ENCODE results near the gene PRR14. TPM values are rescaled to one million over a fixed set of nuclear protein-coding genes. Genes with fewer than 3 reads are reported as not detected.

The PRR14 gene
- total RNA-seq, 1 donor: 8.0 TPM

DNA sequence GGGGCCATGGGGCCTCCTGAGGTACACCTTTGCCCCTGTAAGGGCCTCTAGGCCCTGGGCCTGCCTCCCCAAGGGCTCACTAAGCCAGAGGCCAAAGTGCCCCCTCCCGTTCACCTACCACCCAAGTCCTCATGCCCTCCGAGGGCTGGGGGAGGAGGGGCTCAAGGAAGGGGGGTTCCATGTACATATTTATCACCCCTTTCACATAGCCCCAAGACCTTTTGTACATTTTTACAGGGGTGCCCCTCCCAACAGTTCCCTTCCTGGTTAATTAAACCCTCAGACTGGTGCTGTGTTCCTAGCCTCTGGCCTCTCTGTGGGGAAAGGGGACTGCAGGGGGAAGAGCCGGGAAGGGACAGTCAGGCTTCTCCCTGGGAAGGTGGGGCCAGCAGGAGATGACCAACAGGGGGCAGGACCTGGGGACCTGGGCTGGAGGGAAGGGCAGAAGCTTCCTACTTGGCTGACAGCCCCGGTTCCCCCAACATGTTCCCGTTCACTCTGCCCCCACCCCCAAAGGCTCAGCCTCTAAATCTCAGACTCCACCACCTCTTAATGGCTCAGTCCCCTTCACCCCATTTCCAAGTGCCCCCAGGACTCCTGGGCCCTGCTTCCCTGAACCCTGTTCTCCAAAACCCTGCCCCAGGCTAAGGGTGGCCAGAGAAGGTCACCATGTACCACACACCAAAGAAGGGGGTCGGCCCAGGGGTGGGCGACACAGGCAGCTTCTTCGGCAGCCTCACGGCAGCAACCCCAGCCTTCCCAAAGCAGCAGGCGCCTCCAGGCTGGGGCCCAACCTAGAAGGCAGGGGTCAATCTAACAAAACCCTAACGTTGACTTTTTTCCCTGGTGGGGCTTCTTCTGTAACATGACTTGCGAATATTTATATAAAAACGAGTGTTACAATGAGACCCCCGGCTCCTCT is 19.4 kb downstream of the PRR14 start:
- no peaks in the 10 kb centered on the region for H3K27me3 ChIP-seq (ENCODE audit: insufficient read depth, low read length)
- H3K27ac ChIP-seq (ENCODE audit: low read depth, low read length): no peak overlapping the region
- peaks cover 31% of the 10 kb centered on the region for H4K20me1 ChIP-seq (ENCODE audit: insufficient read depth, low read length)
- TF ChIP-seq, protein P1, sequence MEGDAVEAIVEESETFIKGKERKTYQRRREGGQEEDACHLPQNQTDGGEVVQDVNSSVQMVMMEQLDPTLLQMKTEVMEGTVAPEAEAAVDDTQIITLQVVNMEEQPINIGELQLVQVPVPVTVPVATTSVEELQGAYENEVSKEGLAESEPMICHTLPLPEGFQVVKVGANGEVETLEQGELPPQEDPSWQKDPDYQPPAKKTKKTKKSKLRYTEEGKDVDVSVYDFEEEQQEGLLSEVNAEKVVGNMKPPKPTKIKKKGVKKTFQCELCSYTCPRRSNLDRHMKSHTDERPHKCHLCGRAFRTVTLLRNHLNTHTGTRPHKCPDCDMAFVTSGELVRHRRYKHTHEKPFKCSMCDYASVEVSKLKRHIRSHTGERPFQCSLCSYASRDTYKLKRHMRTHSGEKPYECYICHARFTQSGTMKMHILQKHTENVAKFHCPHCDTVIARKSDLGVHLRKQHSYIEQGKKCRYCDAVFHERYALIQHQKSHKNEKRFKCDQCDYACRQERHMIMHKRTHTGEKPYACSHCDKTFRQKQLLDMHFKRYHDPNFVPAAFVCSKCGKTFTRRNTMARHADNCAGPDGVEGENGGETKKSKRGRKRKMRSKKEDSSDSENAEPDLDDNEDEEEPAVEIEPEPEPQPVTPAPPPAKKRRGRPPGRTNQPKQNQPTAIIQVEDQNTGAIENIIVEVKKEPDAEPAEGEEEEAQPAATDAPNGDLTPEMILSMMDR (IDR thresholded peaks at IDR 0.05; ENCODE audit: extremely low read depth, low read depth, low read length): no peak
- no peak overlapping the region for H3K4me3 ChIP-seq (ENCODE audit: insufficient read depth, low read length)
- peaks cover 27% of the 10 kb centered on the region for H3K79me2 ChIP-seq (ENCODE audit: insufficient read depth, low read length)
- H3K4me1 ChIP-seq (ENCODE audit: insufficient read depth, low read length): peaks cover 7% of the 10 kb centered on the region
- no peaks in the 10 kb centered on the region for H3K9me3 ChIP-seq (ENCODE audit: low read depth, low read length)
- no peak overlapping the region for H3K4me2 ChIP-seq (ENCODE audit: insufficient read depth, low read length)
- no peak overlapping the region for H2AFZ ChIP-seq (ENCODE audit: low read length)
- peak; percentile 80 for DNase-seq (ENCODE audit: insufficient read length, low spot score, missing footprints)
- peaks cover 52% of the 10 kb centered on the region for H3K36me3 ChIP-seq (ENCODE audit: insufficient read depth, low read length)

DNA sequence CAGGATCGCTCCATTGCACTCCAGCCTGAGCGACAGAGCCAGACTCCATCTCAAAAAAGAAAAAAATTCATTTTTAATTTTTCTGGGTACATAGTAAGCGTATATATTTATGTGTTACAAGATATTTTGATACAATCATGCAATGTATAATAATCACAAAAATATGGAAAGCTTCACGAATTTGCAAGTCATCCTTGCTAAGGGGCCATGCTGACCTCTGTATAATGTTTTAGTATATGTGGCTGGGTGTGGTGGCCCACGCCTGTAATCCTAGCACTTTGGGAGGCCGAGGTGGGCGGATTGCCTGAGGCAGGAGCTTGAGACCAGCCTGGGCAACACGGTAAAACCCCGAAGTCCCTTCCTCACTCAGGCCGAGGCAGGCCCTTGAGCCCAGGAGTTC is 24.4 kb downstream of the PRR14 start:
- no peak overlapping the region for H3K4me3 ChIP-seq (ENCODE audit: insufficient read depth, low read length)
- no peak overlapping the region for H3K4me2 ChIP-seq (ENCODE audit: insufficient read depth, low read length)
- H3K27ac ChIP-seq (ENCODE audit: low read depth, low read length): no peak overlapping the region
- no peaks in the 10 kb centered on the region for H3K27me3 ChIP-seq (ENCODE audit: insufficient read depth, low read length)
- TF ChIP-seq, protein P1 (IDR thresholded peaks at IDR 0.05; ENCODE audit: extremely low read depth, low read depth, low read length): no peak
- no peaks in the 10 kb centered on the region for H3K4me1 ChIP-seq (ENCODE audit: insufficient read depth, low read length)
- DNase-seq (ENCODE audit: insufficient read length, low spot score, missing footprints): no peak
- H2AFZ ChIP-seq (ENCODE audit: low read length): no peak overlapping the region
- H3K36me3 ChIP-seq (ENCODE audit: insufficient read depth, low read length): peaks cover 6% of the 10 kb centered on the region
- H4K20me1 ChIP-seq (ENCODE audit: insufficient read depth, low read length): no peaks in the 10 kb centered on the region
- H3K9me3 ChIP-seq (ENCODE audit: low read depth, low read length): no peaks in the 10 kb centered on the region
- H3K79me2 ChIP-seq (ENCODE audit: insufficient read depth, low read length): no peaks in the 10 kb centered on the region

DNA sequence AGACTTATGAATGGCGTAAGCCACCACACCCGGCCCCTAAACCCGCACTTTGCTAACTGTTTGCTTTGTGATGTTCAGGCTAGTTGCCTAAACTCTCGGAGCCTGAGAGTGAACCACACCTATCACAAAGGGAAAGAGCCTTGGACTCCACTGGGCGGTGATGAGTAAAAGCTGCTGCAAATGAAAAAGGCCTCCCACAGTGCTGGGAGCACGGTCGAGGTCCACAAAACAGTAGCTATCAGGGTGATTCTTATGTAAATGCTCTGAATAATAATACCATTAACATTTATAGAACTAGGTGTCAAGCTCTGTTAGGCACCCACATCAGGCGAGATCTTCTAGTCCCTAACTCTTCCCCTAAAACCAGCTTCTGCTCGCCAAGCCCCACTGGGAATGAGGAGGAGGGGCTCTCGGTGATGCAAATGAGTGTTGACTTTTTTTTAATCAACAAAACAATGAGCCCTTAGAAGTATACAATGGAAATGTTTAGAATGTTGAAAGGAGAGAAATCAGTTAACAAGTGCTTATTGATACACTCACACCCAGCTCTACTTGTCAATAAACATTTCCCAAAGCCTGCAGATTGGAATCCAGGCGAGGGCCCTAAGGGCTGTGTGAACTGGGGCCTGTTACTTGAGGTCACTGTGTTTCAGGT is 27.3 kb downstream of the PRR14 start:
- Histone ChIP-seq H3K27me3 (ENCODE audit: insufficient read depth, low read length) (no peaks in the 10 kb centered on the region), H3K9me3 (ENCODE audit: low read depth, low read length) (no peaks in the 10 kb centered on the region), H3K4me2 (ENCODE audit: insufficient read depth, low read length) (no peak overlapping the region), H3K4me3 (ENCODE audit: insufficient read depth, low read length) (no peak overlapping the region), H3K79me2 (ENCODE audit: insufficient read depth, low read length) (no peaks in the 10 kb centered on the region), H3K36me3 (ENCODE audit: insufficient read depth, low read length) (no peaks in the 10 kb centered on the region), H3K27ac (ENCODE audit: low read depth, low read length) (no peak overlapping the region), H4K20me1 (ENCODE audit: insufficient read depth, low read length) (no peaks in the 10 kb centered on the region), H2AFZ (ENCODE audit: low read length) (peak overlapping the region; percentile 41), H3K4me1 (ENCODE audit: insufficient read depth, low read length) (no peaks in the 10 kb centered on the region)
- TF ChIP-seq, protein P1 (IDR thresholded peaks at IDR 0.05; ENCODE audit: extremely low read depth, low read depth, low read length): no peak
- DNase-seq (ENCODE audit: insufficient read length, low spot score, missing footprints): no peak

DNA sequence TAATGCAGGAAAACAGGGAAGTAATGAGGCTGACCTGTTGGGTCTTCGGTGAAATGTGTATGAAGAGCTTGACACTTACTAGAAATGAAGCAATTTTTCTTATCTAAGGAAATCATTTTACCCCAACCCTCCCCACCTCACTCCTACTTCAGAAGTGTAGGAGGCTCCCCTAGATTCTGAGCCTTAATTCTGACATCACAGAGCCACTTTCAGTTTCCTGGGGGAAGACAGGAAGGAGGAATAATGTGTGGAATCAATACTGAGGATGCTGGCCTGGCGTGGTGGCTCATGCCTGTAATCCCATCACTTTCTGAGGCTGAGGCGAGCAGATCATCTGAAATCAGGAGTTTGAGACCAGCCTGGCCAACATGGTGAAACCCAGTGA is 27.8 kb downstream of the PRR14 start:
- no peaks in the 10 kb centered on the region for H3K36me3 ChIP-seq (ENCODE audit: insufficient read depth, low read length)
- H3K27ac ChIP-seq (ENCODE audit: low read depth, low read length): no peak overlapping the region
- no peaks in the 10 kb centered on the region for H3K9me3 ChIP-seq (ENCODE audit: low read depth, low read length)
- H2AFZ ChIP-seq (ENCODE audit: low read length): peak overlapping the region; percentile 41
- peak; percentile 26 for DNase-seq (ENCODE audit: insufficient read length, low spot score, missing footprints)
- no peaks in the 10 kb centered on the region for H3K27me3 ChIP-seq (ENCODE audit: insufficient read depth, low read length)
- TF ChIP-seq, protein P1 (IDR thresholded peaks at IDR 0.05; ENCODE audit: extremely low read depth, low read depth, low read length): no peak
- H3K4me3 ChIP-seq (ENCODE audit: insufficient read depth, low read length): no peak overlapping the region
- H3K79me2 ChIP-seq (ENCODE audit: insufficient read depth, low read length): no peaks in the 10 kb centered on the region
- no peak overlapping the region for H3K4me2 ChIP-seq (ENCODE audit: insufficient read depth, low read length)
- H3K4me1 ChIP-seq (ENCODE audit: insufficient read depth, low read length): no peaks in the 10 kb centered on the region
- H4K20me1 ChIP-seq (ENCODE audit: insufficient read depth, low read length): no peaks in the 10 kb centered on the region
